ENCODE data around the gene SAFB2. TPM values are rescaled to one million over a fixed set of nuclear protein-coding genes. Genes with fewer than 3 reads are reported as not detected.

Gene SAFB2
- total and polyA plus RNA-seq, 2 of the 13 experiments (the other 11 are each of a cell fraction or from before 2014, with no cell fraction given): 11.2 to 31.5 TPM

GRCh38 chr19:5622465-5623396 is at the start of gene SAFB2, which contains the start of gene SAFB (continued):
- TF ChIP-seq ATF3 (CRISPR knock-in tag; IDR thresholded peaks at IDR 0.05) (0 out of 2 replicates have a peak, but pooled peaks have one; percentile 9), ZNF3 (CRISPR knock-in tag; IDR thresholded peaks at IDR 0.05) (no peak), NKX3-1 (CRISPR knock-in tag; IDR thresholded peaks at IDR 0.05) (no peak; the same call in 1 of the 2 replicates), NFE2L1 (CRISPR knock-in tag; IDR thresholded peaks at IDR 0.05; ENCODE audit: borderline replicate concordance) (no peak), DNMT3B (CRISPR knock-in tag; conservative IDR thresholded peaks at IDR 0.05) (0 out of 2 replicates have a peak, but pooled peaks have one; percentile 18), FOXO1 (CRISPR knock-in tag; IDR thresholded peaks at IDR 0.05) (0 out of 2 replicates have a peak, but pooled peaks have one; percentile 13), ZNF597 (CRISPR knock-in tag; IDR thresholded peaks at IDR 0.05) (0 out of 2 replicates have a peak, but pooled peaks have one; percentile 52), ZNF124 (CRISPR knock-in tag; IDR thresholded peaks at IDR 0.05) (0 out of 2 replicates have a peak, but pooled peaks have one; percentile 23), HHEX (CRISPR knock-in tag; IDR thresholded peaks at IDR 0.05) (no peak), SIX1 (CRISPR knock-in tag; IDR thresholded peaks at IDR 0.05; ENCODE audit: borderline replicate concordance) (no peak), SRF (IDR thresholded peaks at IDR 0.05; ENCODE audit: low read depth, low read length) (no peak), ELK4 (CRISPR knock-in tag; IDR thresholded peaks at IDR 0.05; ENCODE audit: borderline replicate concordance) (peak; percentile 55; the same call in 1 of the 2 replicates), ZFY (CRISPR knock-in tag; IDR thresholded peaks at IDR 0.05) (peak; percentile 81), PLSCR1 (CRISPR knock-in tag; IDR thresholded peaks at IDR 0.05; ENCODE audit: borderline replicate concordance) (no peak), ZNF12 (CRISPR knock-in tag; IDR thresholded peaks at IDR 0.05) (no peak; the same call in 1 of the 2 replicates), MIER3 (CRISPR knock-in tag; IDR thresholded peaks at IDR 0.05; ENCODE audit: borderline replicate concordance) (no peak), IRF9 (CRISPR knock-in tag; IDR thresholded peaks at IDR 0.05; ENCODE audit: borderline replicate concordance) (no peak; the same call in 1 of the 2 replicates), PITX1 (CRISPR knock-in tag; IDR thresholded peaks at IDR 0.05) (0 out of 2 replicates have a peak, but pooled peaks have one; percentile 14), ZNF710 (CRISPR knock-in tag; IDR thresholded peaks at IDR 0.05; ENCODE audit: borderline replicate concordance) (peak; percentile 22; the same call in 1 of the 2 replicates), MYNN (CRISPR knock-in tag; IDR thresholded peaks at IDR 0.05; ENCODE audit: low read depth) (peak; percentile 78; the same call in 1 of the 2 replicates), SAFB2 (CRISPR knock-in tag; IDR thresholded peaks at IDR 0.05; ENCODE audit: borderline replicate concordance, low read depth) (peak; percentile 88; the same call in 1 of the 2 replicates), ZBTB7B (CRISPR knock-in tag; IDR thresholded peaks at IDR 0.05) (peak; percentile 14; the same call in 1 of the 2 replicates)
